ENCODE measurements around the gene C22orf39.

The C22orf39 gene

GRCh38 chr22:19398652-19399051 is 48.9 kb downstream of the C22orf39 start:
- H3K9ac ChIP-seq (ENCODE audit: low read depth, low read length): no peak overlapping the region
- H3K9me3 ChIP-seq (ENCODE audit: control insufficient read depth, insufficient read depth, low read length): no peaks in the 10 kb centered on the region
- no peaks in the 10 kb centered on the region for H3K4me1 ChIP-seq (ENCODE audit: insufficient read depth, low read length)
- peaks cover 26% of the 10 kb centered on the region for H3K36me3 ChIP-seq (ENCODE audit: insufficient read depth, low read length)

GRCh38 chr22:19398206-19398605 is 49.3 kb downstream of the C22orf39 start:
- H3K4me1 ChIP-seq (ENCODE audit: insufficient read depth, low read length): no peaks in the 10 kb centered on the region
- H3K36me3 ChIP-seq (ENCODE audit: insufficient read depth, low read length): peaks cover 26% of the 10 kb centered on the region
- H3K9ac ChIP-seq (ENCODE audit: low read depth, low read length): no peak overlapping the region

GRCh38 chr22:19397734-19398104 is 49.8 kb downstream of the C22orf39 start:
- peaks cover 26% of the 10 kb centered on the region for H3K36me3 ChIP-seq (ENCODE audit: insufficient read depth, low read length)
- no peaks in the 10 kb centered on the region for H3K9me3 ChIP-seq (ENCODE audit: control insufficient read depth, insufficient read depth, low read length)
- H3K9ac ChIP-seq (ENCODE audit: low read depth, low read length): no peak overlapping the region
- no peaks in the 10 kb centered on the region for H3K4me1 ChIP-seq (ENCODE audit: insufficient read depth, low read length)

More at GRCh38 chr22:19398206-19398605, 49.3 kb downstream of the C22orf39 start:
- no peaks in the 10 kb centered on the region for H3K9me3 ChIP-seq (ENCODE audit: control insufficient read depth, insufficient read depth, low read length)

GRCh38 chr22:19396934-19397733 is 50.4 kb downstream of the C22orf39 start:
- H3K9ac ChIP-seq (ENCODE audit: low read depth, low read length): no peak overlapping the region
- peaks cover 32% of the 10 kb centered on the region for H3K36me3 ChIP-seq (ENCODE audit: insufficient read depth, low read length)
- H3K9me3 ChIP-seq (ENCODE audit: control insufficient read depth, insufficient read depth, low read length): no peaks in the 10 kb centered on the region
- no peaks in the 10 kb centered on the region for H3K4me1 ChIP-seq (ENCODE audit: insufficient read depth, low read length)

- Histone ChIP-seq H3K4me1 (ENCODE audit: insufficient read depth, low read length) (no peaks in the 10 kb centered on the region), H3K9me3 (ENCODE audit: control insufficient read depth, insufficient read depth, low read length) (no peaks in the 10 kb centered on the region), H3K36me3 (ENCODE audit: insufficient read depth, low read length) (peaks cover 36% of the 10 kb centered on the region), H3K9ac (ENCODE audit: low read depth, low read length) (no peak overlapping the region)
Measured at GRCh38 chr22:19396561-19396933, 51.0 kb downstream of the C22orf39 start.

- H3K36me3 ChIP-seq (ENCODE audit: insufficient read depth, low read length): peaks cover 36% of the 10 kb centered on the region
- no peak overlapping the region for H3K9ac ChIP-seq (ENCODE audit: low read depth, low read length)
- no peaks in the 10 kb centered on the region for H3K4me1 ChIP-seq (ENCODE audit: insufficient read depth, low read length)
- H3K9me3 ChIP-seq (ENCODE audit: control insufficient read depth, insufficient read depth, low read length): no peaks in the 10 kb centered on the region
Measured at GRCh38 chr22:19395276-19395675, 52.2 kb downstream of the C22orf39 start.

GRCh38 chr22:19394274-19395050 is 53.0 kb downstream of the C22orf39 start:
- Histone ChIP-seq H3K4me1 (ENCODE audit: insufficient read depth, low read length) (no peaks in the 10 kb centered on the region), H3K36me3 (ENCODE audit: insufficient read depth, low read length) (peaks cover 39% of the 10 kb centered on the region), H3K9me3 (ENCODE audit: control insufficient read depth, insufficient read depth, low read length) (no peaks in the 10 kb centered on the region), H3K9ac (ENCODE audit: low read depth, low read length) (no peak overlapping the region)

- H3K36me3 ChIP-seq (ENCODE audit: insufficient read depth, low read length): peaks cover 37% of the 10 kb centered on the region
- H3K4me1 ChIP-seq (ENCODE audit: insufficient read depth, low read length): no peaks in the 10 kb centered on the region
- H3K9me3 ChIP-seq (ENCODE audit: control insufficient read depth, insufficient read depth, low read length): no peaks in the 10 kb centered on the region
Measured at GRCh38 chr22:19393704-19394103, 53.8 kb downstream of the C22orf39 start.

More at GRCh38 chr22:19393704-19394103, 53.8 kb downstream of the C22orf39 start:
- no peak overlapping the region for H3K9ac ChIP-seq (ENCODE audit: low read depth, low read length)
